ENCODE measurements around the gene SLC13A5.
"Not testable (repeated sequence)": the region's sequence is repeated elsewhere in the genome, so short reads cannot be mapped to it uniquely, and the experiment has no call there.

The SLC13A5 gene

DNA sequence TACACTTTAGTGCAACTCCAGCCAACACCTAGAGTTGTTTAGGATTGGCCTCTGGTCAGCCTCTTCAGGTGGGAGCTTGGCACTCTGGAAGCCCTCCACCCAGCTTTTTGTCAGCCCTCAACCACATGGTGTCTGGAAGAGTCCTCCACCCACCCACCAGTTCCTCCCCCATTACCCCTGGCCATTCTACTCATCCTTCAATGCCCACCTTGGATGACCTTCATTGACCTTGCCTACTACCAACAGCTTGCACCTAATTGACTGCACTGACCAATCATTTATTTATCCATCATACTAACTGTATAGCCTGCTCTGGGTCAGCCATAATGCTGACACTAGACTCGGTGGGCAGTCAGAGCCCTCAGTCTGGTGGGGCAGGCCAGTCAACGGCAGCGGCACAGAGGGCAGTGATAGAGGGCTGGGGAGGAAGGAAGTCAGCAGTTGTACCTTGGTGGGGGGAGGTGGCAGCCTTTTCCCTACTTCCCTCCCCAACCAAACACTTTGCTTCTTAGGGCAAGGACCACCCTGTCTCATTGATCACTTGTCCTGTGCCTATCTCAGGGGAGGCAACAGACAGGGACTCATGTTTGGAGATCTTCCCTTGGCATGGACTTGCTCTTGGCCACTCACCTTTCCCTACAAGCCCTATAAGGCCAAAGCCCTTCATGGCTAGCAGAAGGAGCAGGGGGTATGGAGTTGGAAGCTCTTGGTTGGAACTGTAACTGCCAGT is 29.3 kb downstream of the SLC13A5 start:
- DNase-seq (ENCODE audit: low spot score), result no peak

DNA sequence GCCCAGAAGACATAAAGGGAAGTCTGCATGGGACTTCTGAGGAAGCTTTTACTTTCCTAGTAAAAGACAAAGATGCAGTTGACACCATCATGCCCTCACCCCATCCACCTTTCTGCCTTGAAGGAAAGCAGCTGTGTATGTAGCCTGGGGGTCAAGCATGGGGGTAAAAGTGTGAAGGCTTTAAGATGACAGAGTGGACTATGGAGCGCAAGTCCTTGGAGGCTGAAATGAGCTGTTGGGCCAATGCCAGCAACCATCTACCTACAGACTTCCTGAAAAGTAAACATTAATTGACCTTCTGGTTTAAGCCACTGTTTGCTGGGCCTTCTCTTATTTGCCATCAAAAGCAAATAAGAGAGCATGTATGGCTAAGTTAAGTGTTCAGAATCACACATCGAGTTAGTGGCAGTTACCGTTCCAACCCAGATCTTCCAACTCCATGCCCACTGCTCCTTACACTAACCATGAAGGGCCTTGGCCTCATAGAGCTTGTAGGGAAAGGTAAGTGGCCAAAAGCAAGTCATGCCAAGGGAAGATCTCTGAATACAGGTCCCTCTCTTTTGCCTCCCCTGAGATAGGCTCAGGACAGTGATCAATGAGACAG is 30.0 kb downstream of the SLC13A5 start:
- DNase-seq (ENCODE audit: low spot score), result no peak

DNA sequence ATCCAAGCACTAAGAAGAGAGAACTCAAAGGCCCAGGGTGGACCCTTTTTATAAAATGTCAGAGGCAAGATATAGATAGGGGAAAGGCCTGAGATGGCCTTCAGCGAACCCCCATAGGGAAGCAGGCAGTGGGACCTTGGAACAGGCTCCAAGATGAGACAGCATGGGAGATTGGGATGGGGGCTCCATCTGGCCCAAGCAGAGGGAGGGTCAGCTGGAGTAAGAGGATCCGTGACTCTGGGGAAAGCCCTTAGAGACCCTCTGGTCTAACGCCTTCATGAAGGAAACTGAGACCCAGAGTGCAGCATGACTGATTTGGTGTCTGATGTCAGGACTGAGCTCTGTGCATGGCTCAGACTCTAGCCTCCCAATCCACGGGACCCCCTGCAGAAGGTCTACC is 30.8 kb downstream of the SLC13A5 start:
- DNase-seq (ENCODE audit: low spot score), result no peak

DNA sequence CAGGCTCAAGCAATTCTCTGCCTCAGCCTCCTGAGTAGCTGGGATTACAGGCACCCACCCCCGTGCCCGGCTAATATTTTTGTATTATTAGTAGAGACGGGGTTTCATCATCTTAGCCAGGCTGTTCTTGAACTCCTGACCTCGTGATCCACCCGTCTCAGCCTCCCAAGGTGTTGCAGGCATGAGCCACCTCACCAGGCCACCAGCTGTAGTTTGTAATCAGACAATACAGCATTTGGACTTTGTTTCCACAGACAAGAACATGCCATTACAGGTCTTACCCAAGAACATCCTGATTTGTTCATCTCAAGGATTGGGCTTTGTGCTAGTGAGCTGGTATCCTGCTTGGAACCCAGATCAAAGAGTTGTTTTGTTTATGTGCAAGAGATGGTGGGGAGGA is 31.5 kb downstream of the SLC13A5 start:
- DNase-seq (ENCODE audit: low spot score), result no peak

DNA sequence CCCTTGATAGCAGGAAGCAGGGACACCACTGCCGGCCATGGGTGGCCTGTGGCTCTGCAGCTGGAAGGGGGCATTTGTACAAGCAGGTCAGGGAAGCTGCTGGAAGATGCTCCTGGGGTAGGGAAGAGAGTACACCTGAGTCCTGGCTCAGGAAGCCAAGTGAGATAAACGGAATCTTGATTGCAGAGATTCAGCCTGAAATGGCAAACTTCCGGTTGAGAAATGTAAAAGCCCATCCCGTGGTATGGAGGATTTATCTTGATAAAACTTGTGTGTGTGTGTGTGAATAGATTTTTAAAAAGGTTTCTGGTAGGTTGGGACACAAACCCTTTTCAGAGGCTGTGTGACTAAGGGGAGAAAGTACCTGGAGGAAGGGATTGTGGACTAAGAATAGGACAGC is 32.0 kb downstream of the SLC13A5 start:
- DNase-seq (ENCODE audit: low spot score), result no peak

DNA sequence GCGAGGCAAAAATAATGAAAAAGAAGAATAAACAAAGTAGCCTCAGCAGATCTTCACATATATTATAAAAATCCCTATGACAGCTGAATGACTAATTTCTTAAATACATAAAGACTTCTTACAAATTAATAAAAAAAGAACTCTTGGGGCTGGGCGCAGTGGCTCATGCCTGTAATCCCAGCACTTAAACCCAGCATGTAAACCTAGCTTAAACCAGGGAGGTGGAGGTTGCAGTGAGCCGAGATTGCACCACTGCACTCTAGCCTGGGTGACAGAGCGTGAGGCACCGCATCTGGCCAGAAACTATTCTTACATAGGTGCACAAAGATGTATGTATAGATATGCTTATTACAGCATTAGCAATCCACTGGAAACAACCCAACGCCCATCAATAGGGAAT is 33.9 kb downstream of the SLC13A5 start:
- no peak for DNase-seq (ENCODE audit: low spot score)

DNA sequence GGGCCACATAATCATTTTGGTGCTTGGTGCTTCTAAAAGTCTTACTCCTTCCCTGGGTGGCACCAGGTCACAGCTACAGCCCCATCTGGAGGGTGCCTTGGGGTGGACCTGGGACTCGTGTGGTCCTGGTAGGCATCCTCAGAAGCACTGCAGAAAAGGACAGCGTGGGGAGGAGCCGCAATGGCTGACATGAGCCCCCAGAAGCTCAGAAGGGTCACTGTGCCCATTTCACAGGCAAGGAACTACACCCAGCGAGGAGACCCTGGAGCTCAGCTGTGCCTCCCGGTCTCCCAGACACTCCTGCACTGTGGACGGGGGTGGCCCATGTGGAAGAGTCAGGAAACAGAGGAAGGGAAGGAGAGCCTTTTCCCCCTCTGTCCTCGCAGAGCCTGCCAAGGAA is 35.2 kb downstream of the SLC13A5 start:
- DNase-seq (ENCODE audit: low spot score), result no peak

DNA sequence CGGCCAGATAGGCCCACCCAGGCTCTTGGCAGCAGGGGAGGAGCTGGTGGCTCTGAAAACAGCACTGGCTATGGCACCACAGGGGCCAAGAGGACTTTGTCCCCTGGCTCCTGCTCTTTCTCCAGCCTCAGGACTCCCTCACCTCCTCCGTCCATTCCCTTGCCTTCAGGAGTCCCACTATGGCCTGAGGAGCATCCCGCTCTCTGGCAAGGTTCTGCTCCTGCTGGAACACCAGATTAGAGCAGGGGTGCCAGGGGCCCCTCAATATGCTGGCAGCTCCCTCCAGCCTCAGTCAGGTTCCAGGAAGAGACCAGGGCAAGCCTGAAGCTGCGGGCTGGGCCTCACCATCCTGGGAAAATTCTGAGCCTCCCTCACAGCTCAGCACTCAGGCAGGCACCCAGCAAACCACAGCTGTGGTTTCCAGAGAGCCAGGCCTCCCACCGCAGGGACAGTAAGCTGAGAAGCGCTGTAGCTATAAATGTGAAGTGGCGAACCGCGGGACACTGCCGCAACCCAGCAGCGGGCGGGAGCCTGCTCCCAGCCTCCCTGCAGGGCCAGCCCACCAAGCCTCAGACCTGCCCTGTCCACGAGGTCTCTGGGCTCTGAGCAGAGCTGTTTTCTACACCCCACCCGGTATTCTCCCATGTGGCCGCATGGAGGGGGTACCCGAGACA is 35.9 kb downstream of the SLC13A5 start:
- no peak for DNase-seq (ENCODE audit: low spot score)

DNA sequence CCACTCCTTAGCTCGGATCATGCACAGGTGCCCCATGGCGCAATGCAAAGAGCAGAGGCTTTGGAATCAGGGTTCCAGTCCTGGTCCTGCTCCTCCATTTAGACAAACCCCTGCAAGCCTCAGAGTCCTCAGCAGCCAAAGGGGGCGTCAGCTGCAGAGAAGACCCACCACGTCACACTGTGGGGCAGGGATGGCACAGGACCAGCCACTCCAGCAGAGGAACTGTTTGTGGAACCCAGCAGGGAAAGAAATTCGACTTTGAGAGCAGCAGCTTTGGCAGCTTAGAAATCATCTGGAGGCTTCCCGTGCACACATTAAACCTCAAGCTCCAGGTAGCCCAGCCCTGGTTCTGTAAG is 36.4 kb downstream of the SLC13A5 start:
- DNase-seq (ENCODE audit: low spot score), result no peak

DNA sequence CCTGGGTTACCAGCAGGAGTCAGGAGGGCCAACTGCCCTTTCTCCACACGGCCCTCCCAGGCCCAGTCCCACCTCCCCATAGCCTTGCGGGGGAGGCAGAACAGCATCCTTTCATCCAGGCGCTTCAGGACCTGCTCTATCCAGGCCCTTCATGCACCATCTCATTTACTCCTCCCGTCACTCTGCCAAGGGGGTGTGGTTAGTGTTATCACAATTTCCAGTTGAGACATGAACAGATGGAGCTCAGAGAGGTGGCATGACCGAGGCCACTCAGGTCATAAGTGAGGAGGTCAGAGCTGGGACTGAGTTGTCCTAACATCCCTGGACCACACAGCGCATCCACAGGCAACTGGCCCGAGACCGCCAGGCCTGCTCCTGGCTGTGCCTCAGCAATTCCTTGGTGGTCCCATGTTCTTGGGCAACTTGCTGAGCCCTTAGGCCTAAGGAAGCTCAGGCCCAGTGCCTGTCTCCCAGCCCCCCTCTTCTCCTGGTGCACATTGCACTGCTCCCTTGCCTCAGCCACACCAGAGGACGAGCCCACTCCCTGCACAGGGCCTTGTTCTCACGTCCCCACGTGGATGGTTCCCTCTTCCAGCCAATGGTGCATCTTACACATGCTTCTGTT is 37.9 kb downstream of the SLC13A5 start:
- DNase-seq (ENCODE audit: low spot score), result no peak

DNA sequence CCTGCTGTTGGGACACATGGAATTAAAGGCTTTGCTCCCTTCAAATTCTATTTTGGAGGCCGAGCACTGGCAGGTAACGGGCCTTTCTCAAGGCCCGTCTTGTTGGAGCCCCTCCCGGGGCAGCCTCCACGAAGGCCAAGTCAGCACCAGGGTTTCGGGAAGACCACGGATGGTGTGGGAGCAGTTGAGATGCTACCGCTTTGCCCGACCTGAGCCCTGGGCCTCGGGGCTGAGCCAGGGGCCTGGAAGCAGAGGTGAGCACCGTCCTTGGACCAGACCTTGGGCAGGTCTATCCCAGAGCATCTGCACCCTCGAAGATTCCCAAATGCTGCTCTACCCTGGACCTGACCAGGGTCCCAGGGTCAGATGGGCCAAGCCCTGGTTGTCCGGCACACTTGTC is 38.6 kb downstream of the SLC13A5 start:
- no peak for DNase-seq (ENCODE audit: low spot score)

DNA sequence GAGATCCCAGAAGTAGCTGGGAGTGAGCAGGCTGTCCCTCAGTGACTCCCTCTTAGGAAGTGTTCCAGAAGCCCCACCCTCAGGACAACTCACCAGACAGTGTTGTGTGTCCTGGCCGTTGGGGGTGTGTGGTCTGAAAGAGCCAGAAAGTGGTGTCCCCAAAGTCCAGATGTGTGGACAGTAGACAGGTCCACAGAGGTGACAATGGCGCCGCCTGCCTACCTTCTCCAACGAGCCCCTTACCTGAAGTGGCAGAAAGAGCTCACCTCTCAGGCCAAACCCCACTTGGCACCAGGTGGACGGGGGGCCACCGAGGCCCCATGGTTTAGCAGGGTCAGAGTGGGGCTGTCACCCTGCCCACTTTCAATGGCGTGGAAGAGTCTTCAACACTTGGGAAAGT is 41.7 kb downstream of the SLC13A5 start:
- no peak for DNase-seq (ENCODE audit: low spot score)

DNA sequence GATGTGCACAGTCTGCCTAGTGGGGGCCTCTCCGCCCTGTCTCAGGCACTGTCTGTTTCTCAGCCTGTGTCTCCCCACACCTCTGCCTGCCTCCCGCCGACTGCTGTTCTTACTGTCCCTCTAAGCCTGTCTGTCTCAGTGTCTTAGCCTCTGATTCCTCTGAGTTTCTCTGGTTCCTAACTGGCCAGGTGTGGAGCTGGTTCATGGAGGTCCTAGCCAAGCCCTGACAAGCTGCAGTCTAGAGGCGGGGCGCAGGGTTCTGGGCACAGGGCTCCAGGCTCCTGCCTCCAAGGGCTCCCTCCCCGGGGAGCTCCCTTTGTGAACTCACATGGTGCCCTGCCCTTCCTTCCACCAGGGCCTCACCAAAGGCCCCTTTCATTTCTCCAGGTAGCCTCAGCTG is 42.2 kb downstream of the SLC13A5 start:
- no peak for DNase-seq (ENCODE audit: low spot score)

DNA sequence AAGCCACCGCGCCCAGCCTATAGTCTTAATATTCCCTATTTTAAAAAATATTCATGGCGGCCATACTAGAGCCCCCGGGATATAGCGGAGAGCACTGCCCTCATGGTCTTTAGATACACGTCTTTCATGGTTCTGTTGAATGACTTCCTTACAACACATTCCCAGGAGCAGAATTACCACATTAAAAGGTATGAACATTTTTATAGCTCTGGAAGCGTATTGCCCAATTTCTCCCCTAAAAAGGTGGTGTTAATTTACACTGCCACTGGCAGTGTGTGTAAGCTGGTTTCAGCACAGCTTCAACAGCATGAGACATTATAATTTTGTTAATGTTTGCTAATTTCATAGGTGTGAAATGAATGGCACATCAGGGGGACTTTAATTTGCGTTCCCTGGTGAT is 42.6 kb downstream of the SLC13A5 start:
- DNase-seq (ENCODE audit: low spot score), result no peak

DNA sequence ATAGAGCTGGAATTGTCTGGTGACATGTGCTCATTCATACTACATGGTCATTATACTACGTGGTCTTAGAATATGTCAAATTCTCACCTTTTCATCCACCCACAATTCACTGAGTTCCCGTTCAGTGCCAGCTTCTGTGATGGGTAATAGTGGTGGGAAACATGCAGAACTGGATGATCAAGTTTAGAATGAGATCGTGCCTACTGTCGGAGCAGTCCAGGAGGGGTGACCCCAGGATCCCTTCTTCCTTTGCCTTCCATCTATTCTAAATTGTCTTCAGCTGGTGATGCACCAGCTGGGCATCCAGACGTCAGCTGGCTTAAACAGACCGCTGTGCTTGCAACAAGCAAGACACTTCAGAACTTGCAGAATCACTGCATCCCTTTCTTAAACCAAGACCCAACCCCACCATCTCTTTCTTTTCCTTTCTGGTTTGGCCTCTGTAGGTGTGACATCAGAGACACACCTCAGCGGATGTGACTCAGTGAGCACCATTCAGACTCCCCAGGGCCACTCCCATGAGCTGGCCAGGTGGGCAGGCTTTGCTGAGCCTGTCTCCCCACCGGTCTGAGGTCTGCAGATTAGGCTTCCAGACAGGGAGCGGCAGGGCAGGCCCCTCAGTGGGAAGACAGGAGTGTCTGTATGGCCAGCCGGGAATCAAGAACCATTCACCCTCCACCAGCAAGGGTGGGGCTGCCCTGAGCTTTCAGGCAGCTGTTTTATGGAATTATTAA is 43.5 kb downstream of the SLC13A5 start:
- no peak for DNase-seq (ENCODE audit: low spot score)

DNA sequence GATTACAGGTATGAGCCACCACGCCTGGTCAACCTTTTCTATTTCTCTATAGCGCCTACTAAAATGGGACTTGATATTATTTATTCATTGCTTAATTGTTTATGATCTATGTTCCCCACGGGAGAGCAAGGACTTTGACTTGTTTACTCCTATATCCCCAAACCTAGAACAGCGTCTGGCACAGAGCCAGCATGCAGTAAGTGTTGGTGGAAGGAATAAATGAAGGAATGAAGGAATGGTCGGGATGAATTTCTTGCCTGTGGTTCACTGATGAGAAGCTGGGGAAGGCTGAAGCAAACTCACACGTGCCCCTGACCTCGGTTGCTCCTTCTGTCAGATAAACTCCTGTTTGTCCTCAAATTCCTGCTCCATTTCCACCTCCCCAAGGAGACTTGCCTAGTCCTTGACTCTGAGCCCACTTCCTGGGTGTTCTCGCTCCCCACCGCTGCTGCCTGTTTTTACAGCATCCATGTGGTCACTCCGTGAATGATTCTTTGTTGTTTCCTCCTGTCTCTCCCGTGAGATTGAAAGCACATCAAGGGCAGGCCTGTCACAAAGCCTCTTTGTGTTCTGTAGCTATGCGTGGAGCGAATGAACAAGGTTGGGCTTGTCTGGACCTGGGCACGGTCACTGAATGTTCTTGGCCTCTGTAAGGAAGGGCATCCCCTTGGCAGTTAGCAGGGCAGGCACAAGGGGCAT is 44.3 kb downstream of the SLC13A5 start:
- DNase-seq (ENCODE audit: low spot score), result no peak

DNA sequence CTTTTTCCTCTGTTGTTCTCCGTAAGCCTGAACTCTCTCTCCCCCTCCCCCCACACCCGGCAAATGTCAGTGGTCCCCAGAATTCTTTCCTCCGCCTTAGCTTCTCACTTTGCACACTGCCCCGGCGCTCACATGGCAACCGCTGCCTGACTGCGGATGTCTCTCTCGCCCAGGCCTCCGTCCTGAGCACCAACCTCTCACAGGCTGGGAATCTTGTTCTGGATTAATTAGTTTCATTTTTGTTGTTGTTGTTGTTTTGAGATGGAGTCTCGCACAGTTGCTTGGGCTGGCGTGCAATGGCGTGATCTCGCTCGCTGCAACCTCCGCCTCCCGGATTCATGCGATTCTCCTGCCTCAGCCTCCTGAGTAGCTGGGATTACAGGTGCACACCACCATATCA is 45.0 kb downstream of the SLC13A5 start:
- no peak for DNase-seq (ENCODE audit: low spot score)

DNA sequence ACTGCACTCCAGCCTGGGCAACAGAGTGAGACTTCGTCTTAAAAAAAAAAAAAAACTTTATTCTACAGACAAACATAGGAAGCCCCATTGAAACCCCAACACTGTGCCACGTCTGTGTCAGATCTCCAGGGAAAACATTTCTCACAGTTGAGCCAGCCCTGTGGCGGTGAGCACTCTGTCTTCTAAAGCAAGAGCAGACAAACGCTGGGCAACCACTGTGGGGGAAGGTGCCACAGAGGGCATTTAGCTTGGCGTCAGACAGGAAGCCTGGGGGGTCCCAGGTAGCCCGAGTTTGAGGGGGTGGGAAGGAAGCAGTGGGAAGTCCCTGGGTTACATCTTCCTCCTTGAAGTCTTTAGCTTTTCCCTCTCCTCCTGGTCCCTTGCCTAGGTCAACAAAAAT is 45.7 kb downstream of the SLC13A5 start:
- no peak for DNase-seq (ENCODE audit: low spot score)

DNA sequence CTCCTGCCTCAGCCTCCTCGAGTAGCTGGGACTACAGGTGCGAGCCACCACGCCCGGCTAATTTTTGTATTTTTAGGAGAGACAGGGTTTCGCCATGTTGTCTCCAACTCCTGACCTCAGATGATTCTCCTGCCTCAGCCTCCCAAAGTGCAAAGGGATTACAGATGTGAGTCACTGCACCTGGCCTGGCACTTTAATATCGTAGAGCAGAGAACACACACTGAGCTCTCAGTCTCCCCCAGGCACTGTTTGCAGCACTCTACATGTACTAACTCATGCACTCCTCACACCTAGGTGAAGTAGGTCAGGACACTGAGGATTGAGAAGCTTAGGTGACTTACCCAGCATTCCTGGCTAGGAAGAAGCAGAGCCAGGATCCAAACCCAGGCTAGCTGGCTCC is 46.6 kb downstream of the SLC13A5 start:
- no peak for DNase-seq (ENCODE audit: low spot score)

DNA sequence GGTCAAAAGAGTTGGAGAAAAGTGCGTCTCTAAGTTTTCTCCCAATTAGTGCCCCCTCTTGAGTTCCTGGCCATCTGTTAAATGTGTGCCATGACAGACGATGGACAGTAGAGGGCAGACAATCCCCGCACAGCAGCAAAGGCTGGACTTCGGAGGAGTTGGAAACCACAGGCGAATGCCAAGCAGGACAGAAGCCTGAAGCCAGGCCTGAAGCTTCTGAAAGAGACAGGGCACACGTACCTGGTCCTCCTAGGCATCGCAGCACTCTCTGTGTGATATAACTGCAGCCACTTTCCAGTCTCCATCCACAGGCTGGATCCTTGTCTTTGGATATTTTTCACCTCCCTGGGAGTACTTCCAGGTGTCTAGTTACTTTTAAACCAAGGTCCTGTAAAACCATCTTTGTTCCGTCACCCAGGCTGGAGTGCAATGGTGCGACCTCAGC is 47.1 kb downstream of the SLC13A5 start:
- peak; percentile 67 for DNase-seq (ENCODE audit: low spot score)

DNA sequence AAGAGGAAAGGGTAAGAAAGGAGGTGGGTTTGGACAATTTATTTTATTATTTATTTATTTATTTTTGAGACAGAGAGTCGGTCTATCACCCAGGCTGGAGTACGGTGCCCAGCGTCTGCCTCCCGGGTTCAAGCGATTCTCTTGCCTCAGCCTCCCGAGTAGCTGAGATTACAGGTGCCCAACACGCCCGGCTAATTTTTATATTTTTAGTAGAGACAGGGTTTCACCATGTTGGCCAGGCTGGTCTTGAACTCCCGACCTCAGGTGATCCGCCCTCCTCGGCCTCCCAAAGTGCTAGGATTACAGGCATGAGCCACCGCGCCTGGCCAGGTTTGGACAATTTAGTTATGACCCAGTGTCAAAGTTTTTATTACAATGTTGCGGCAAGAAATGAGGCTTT is 50.0 kb downstream of the SLC13A5 start:
- DNase-seq (ENCODE audit: low spot score), result not testable (repeated sequence)

DNA sequence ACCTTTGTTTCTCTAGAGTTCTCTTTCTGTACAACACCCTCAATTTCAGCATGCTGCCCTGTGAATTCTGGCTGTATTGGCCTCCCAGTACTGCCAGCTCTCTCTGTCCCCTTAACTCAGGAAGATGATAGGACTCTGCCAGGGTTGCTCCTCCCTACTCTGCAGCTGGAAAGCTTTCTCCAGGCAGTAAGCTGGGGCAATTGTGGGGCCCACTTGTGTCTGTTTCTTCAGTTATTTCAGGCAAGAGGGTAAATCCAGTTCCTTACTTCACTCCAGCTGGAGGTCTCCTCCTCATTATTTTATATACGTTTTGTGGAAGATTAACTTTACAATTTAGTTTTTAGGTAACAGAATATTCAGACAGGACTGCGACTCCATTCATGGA is 51.7 kb downstream of the SLC13A5 start:
- no peak for DNase-seq (ENCODE audit: low spot score)
